Transverse colon (tissue), 4 donors: ENCODE data around the gene C20orf96. TPM values are rescaled to one million over a fixed set of nuclear protein-coding genes. Genes with fewer than 3 reads are reported as not detected.

Source experiments
- DNase-seq: peaks from one replicate; pipeline ENCODE4 v3.0.0-alpha.2; 2019
- H3K27ac ChIP-seq, 4 donors: fragments of 200-600 bp; sonication (generic); 2 replicates each; pipeline ENCODE4 v1.5.1; 2016 to 2018; ENCODE audit warnings: inconsistent platforms in 4 of 4
- H3K27me3 ChIP-seq: fragments of 200-600 bp; sonication (generic); 2 replicates; pipeline ENCODE4 v1.5.1; 2017; ENCODE audit warnings: inconsistent platforms
- H3K36me3 ChIP-seq, 4 donors: fragments of 200-600 bp; sonication (generic); 2 replicates each; pipeline ENCODE4 v1.5.1; 2017 to 2019; ENCODE audit warnings: inconsistent platforms in 4 of 4
- H3K4me1 ChIP-seq, 4 donors: fragments of 200-600 bp; sonication (generic); 2 replicates each; pipeline ENCODE4 v1.5.1; 2017 to 2020; ENCODE audit warnings: inconsistent platforms in 4 of 4
- H3K4me3 ChIP-seq, 4 donors: fragments of 200-600 bp; sonication (generic); 1 replicate in 1 of 4; 2 replicates in 3 of 4; pipeline versions ENCODE4 v1.5.1 to v1.6.1; 2017 to 2019; ENCODE audit warnings: inconsistent platforms in 4 of 4
- H3K9me3 ChIP-seq, 2 donors: fragments of 200-600 bp; sonication (generic); 2 replicates each; pipeline ENCODE4 v1.5.1; 2017 to 2019; ENCODE audit warnings: inconsistent platforms in 2 of 2
- EP300 ChIP-seq: sonication (generic); formaldehyde crosslinking; IDR thresholded peaks from one replicate; pipeline ENCODE4 v1.6.1; 2017; ENCODE audit warnings: antibody characterized with exemption, low read depth
- POLR2A ChIP-seq: fragments of 450-650 bp; IDR thresholded peaks from one replicate; pipeline ENCODE4 v1.6.1; 2016; ENCODE audit warnings: antibody characterized with exemption, mild to moderate bottlenecking, moderate library complexity
- POLR2AphosphoS5 ChIP-seq, 3 donors: sonication (generic); formaldehyde crosslinking; IDR thresholded peaks; one replicate each; pipeline ENCODE4 v1.6.1; 2016; ENCODE audit warnings: antibody characterized with exemption in 3 of 3
- WGBS, 2 donors: methylation state at CpG; one replicate each; pipeline ENCODE4 v1.1.5; 2018; ENCODE audit warnings: low coverage in 1 of 2; 5-methylcytosine and 5-hydroxymethylcytosine counted together
- in situ Hi-C, 4 donors: fragments of 200-750 bp; cut with MboI; loops; one replicate each; pipeline versions ENCODE4 v1.15.0 to v1.15.1; 2017; ENCODE audit warnings: low sequenced_read_pairs in 3 of 4, low pct_ligation_motif_present in 1 of 4, low pct_unique_long_range_greater_than_20kb in 1 of 4
- intact Hi-C: fragments of 100-400 bp; cut with DNase I; formaldehyde crosslinking; loops from one replicate; pipeline ENCODE4 v1.15.1; 2023; ENCODE audit warnings: low total_unique reads
- total RNA-seq, 4 donors: library from RNA; depleted of rRNA; stranded (reverse); fragments of >200 nt; gene quantifications; one replicate each; pipeline ENCODE4 v1.1.0, GENCODE V29; 2016
- TF ChIP-seq, protein P1 (sequence below), 5 experiments: fragments of 200-600 bp in 3 of 5; fragments of 450-650 bp in 2 of 5; sonication (generic) in 3 of 5; IDR thresholded peaks; 1 replicate in 2 of 5; 2 replicates in 3 of 5; pipeline ENCODE4 v1.5.1; 2016 to 2017; ENCODE audit warnings: antibody characterized with exemption in 5 of 5, inconsistent platforms in 3 of 5, mild to moderate bottlenecking in 2 of 5, moderate library complexity in 1 of 5

C20orf96 gene
- total RNA-seq, 4 donors from 2014 or later, result 3.0 to 97.3 (median 3.7) TPM

DNA sequence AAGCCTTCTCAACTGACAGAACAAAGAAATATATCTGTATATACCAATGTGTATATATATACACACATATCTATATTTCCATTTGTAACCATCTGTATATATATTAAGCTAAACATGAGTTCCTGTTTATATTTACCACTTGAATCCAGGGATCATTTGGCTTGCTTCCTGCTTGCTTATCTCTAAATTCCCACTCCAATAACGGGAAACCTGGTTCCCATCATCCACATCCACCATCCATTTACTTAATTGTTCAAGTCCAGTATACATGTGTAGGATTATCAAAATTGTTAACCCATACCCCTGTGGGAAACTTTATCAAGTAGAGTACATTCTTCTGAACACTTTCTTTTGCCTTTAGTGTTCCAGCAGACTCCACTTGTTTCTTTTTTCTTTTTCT is 22.3 kb upstream of the C20orf96 start:
- TF ChIP-seq, protein P1, sequence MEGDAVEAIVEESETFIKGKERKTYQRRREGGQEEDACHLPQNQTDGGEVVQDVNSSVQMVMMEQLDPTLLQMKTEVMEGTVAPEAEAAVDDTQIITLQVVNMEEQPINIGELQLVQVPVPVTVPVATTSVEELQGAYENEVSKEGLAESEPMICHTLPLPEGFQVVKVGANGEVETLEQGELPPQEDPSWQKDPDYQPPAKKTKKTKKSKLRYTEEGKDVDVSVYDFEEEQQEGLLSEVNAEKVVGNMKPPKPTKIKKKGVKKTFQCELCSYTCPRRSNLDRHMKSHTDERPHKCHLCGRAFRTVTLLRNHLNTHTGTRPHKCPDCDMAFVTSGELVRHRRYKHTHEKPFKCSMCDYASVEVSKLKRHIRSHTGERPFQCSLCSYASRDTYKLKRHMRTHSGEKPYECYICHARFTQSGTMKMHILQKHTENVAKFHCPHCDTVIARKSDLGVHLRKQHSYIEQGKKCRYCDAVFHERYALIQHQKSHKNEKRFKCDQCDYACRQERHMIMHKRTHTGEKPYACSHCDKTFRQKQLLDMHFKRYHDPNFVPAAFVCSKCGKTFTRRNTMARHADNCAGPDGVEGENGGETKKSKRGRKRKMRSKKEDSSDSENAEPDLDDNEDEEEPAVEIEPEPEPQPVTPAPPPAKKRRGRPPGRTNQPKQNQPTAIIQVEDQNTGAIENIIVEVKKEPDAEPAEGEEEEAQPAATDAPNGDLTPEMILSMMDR (IDR thresholded peaks at IDR 0.05), result no peak
- TF ChIP-seq EP300, result no peak
- no peak for TF ChIP-seq POLR2AphosphoS5 (IDR thresholded peaks at IDR 0.05)
- no peak for TF ChIP-seq POLR2A
- intact Hi-C loops, result no loop called here
- Histone ChIP-seq H3K9me3 (no peaks in the 10 kb centered on the region), H3K4me3 (no peak overlapping the region), H3K4me1 (peaks cover 0 to 13% (median 0%) of the 10 kb centered on the region in 4 donors), H3K27me3 (no peaks in the 10 kb centered on the region), H3K36me3 (no peaks in the 10 kb centered on the region), H3K27ac (no peak overlapping the region)
- DNase-seq, result no peak
- in situ Hi-C loops, result no loop called here
- WGBS, 2 donors, result 59 to 86% methylated on average over 1 of the region's 1 CpG

DNA sequence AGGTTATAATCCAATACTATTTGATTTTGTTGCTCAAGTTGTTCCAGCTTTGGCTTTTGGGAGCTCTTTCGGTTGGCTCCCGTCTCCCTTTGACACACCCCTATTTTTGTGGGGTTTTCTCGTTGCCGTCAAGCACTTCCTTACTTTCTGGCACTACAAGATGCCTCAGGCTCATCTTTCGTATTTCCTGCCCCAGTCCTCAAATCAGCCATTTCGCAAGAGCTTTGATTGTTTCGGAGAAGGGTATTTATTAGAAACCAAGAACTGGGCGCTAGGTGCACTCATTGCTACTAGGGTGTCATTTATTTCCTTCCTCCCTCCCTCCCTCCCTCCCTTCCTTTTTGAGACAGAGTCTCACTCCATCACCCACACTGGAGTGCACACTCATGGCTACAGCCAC is 21.5 kb upstream of the C20orf96 start:
- no peak overlapping the region for H3K4me3 ChIP-seq
- H3K27me3 ChIP-seq, result no peaks in the 10 kb centered on the region
- TF ChIP-seq EP300, result no peak
- TF ChIP-seq, protein P1 (IDR thresholded peaks at IDR 0.05), result no peak
- TF ChIP-seq POLR2AphosphoS5 (IDR thresholded peaks at IDR 0.05), result no peak
- no peak for TF ChIP-seq POLR2A
- H3K9me3 ChIP-seq, result no peaks in the 10 kb centered on the region
- H3K4me1 ChIP-seq, result peaks cover 0 to 13% (median 0%) of the 10 kb centered on the region in 4 donors
- no peaks in the 10 kb centered on the region for H3K36me3 ChIP-seq
- in situ Hi-C loops, result no loop called here
- WGBS, 2 donors, result 93 to 97% methylated on average over 7 to 8 of the region's 8 CpGs
- no peak for DNase-seq
- intact Hi-C loops, result no loop called here
- H3K27ac ChIP-seq, result no peak overlapping the region

DNA sequence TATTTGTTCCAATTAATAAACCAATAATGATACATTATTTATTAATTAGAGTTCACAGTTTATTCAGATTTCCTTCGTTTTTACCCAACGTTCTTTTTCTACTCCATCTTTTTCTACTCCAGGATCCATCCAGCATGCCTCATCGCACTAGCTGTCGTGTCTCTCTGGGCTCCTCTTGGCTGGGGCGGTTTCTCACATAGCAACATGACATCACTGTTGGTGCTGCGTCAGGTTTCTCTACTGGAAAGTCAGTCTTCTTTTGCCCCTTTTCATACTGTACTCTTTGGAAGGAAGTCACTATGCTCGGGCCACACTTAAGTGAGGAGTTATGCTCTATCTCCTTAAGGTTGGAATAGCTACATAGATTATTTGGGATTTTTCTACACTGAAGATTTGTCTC is 21.1 kb upstream of the C20orf96 start:
- no peaks in the 10 kb centered on the region for H3K9me3 ChIP-seq
- H3K4me3 ChIP-seq, result no peak overlapping the region
- TF ChIP-seq, protein P1 (IDR thresholded peaks at IDR 0.05), result no peak
- no peak for TF ChIP-seq EP300
- TF ChIP-seq POLR2AphosphoS5 (IDR thresholded peaks at IDR 0.05), result no peak
- TF ChIP-seq POLR2A, result no peak
- intact Hi-C loops, result no loop called here
- H3K27ac ChIP-seq, result no peak overlapping the region
- WGBS, 2 donors, result 93 to 95% methylated on average over 6 to 7 of the region's 7 CpGs
- H3K27me3 ChIP-seq, result no peaks in the 10 kb centered on the region
- in situ Hi-C loops, result no loop called here
- no peak for DNase-seq
- H3K36me3 ChIP-seq, result no peaks in the 10 kb centered on the region
- peaks cover 0 to 13% (median 0%) of the 10 kb centered on the region in 4 donors for H3K4me1 ChIP-seq

DNA sequence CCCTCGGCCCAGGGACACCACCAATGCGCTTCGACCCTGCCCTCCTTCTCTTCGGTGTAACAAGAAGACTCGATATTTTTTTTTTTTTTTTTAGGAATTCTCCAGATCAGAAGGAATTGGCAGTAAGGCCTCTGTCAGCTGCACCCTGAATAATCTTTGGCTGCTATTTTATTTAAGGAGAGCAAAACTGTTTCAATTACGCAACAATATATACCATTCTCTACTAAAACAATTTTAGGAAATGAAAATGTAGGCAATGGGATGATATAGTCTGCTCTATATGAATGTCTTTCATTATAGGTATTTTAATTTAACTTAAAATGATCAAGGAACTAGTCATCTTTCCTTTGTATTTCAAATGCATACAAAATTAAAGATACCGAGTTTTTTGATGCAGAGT is 20.1 kb upstream of the C20orf96 start:
- no peak for DNase-seq
- intact Hi-C loops, result no loop called here
- in situ Hi-C loops, result no loop called here
- peak overlapping the region; percentile 79 to 88 (median 81) for H3K27ac ChIP-seq
- H3K9me3 ChIP-seq, result no peaks in the 10 kb centered on the region
- 35% methylated on average over 4 to 7 of the region's 7 CpGs for WGBS, 2 donors
- TF ChIP-seq POLR2A, result no peak
- no peak for TF ChIP-seq EP300
- no peak for TF ChIP-seq POLR2AphosphoS5 (IDR thresholded peaks at IDR 0.05)
- TF ChIP-seq, protein P1 (IDR thresholded peaks at IDR 0.05), result no peak
- H3K4me1 ChIP-seq, result peaks cover 0 to 13% (median 0%) of the 10 kb centered on the region in 4 donors
- peak overlapping the region in 2 of 4 donors; percentile 36 to 42 for H3K4me3 ChIP-seq
- no peaks in the 10 kb centered on the region for H3K36me3 ChIP-seq
- no peaks in the 10 kb centered on the region for H3K27me3 ChIP-seq
